ENCODE data around the gene INPP5A.
"Not testable (repeated sequence)": the region's sequence is repeated elsewhere in the genome, so short reads cannot be mapped to it uniquely, and the experiment has no call there.

INPP5A gene

DNA sequence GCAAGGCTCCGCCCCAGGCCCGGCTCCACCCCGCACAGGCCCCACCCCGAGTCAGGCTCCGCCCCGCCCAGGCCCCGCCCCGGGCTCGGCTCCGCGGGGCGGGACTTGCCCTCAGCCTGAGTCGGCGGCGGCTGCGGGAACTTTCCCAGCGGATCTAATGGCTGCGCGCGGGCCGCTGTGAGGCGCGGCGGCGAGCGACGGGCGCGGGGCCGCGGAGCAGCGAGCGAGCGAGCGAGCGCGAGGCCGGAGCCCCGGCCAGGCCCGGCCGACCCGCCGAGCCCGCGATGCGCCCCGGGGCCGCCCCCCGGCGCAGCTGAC is at the start of gene INPP5A:
Gene INPP5A (plus strand): TSS at position 104 of the 318 bp plus-strand sequence. CDS start 310 bp downstream, outside the sequence.
- Mint-ChIP-seq H3K4me1 (peaks cover 54 to 70% of the 10 kb centered on the region in 2 donors), H3K36me3 (peaks cover 12 to 22% of the 10 kb centered on the region in 2 donors), H3K4me3 (peak within 1 kb of the TSS; percentile 94 to 98), H3K27ac (peak within 1 kb of the TSS; percentile 97), H3K9me3 (no peaks in the 10 kb centered on the region), H3K27me3 (no peaks in the 10 kb centered on the region)
- ATAC-seq (replicated peaks) (peak; percentile 80 to 89), DNase-seq (no peak)

GRCh38 chr10:132488231-132488821 is 49.3 kb upstream of the INPP5A start:
- no peak overlapping the region for H3K4me3 Mint-ChIP-seq
- H3K27ac Mint-ChIP-seq = no peak overlapping the region
- H3K9me3 Mint-ChIP-seq = peaks cover 0 to 2% of the 10 kb centered on the region in 2 donors
- H3K4me1 Mint-ChIP-seq = no peaks in the 10 kb centered on the region
- peaks cover 0 to 5% of the 10 kb centered on the region in 2 donors for H3K27me3 Mint-ChIP-seq
- H3K36me3 Mint-ChIP-seq = no peaks in the 10 kb centered on the region
- ATAC-seq (replicated peaks) (no peak), DNase-seq (no peak)

- H3K27me3 Mint-ChIP-seq = peaks cover 2 to 10% of the 10 kb centered on the region in 2 donors
- DNase-seq (no peak), ATAC-seq (replicated peaks) (no peak)
- no peaks in the 10 kb centered on the region for H3K4me1 Mint-ChIP-seq
- no peaks in the 10 kb centered on the region for H3K36me3 Mint-ChIP-seq
- no peak overlapping the region for H3K4me3 Mint-ChIP-seq
- no peak overlapping the region for H3K27ac Mint-ChIP-seq
- peaks cover 0 to 2% of the 10 kb centered on the region in 2 donors for H3K9me3 Mint-ChIP-seq
These were observed 48.4 kb upstream of the INPP5A start for GRCh38 chr10:132489053-132489703.

- H3K9me3 Mint-ChIP-seq = peaks cover 0 to 2% of the 10 kb centered on the region in 2 donors
- H3K4me3 Mint-ChIP-seq = no peak overlapping the region
- H3K27me3 Mint-ChIP-seq = peaks cover 10 to 16% of the 10 kb centered on the region in 2 donors
- no peaks in the 10 kb centered on the region for H3K4me1 Mint-ChIP-seq
- no peaks in the 10 kb centered on the region for H3K36me3 Mint-ChIP-seq
- ATAC-seq (replicated peaks) = no peak
- DNase-seq = no peak
- no peak overlapping the region for H3K27ac Mint-ChIP-seq
These were observed 47.7 kb upstream of the INPP5A start for GRCh38 chr10:132489704-132490534.

DNA sequence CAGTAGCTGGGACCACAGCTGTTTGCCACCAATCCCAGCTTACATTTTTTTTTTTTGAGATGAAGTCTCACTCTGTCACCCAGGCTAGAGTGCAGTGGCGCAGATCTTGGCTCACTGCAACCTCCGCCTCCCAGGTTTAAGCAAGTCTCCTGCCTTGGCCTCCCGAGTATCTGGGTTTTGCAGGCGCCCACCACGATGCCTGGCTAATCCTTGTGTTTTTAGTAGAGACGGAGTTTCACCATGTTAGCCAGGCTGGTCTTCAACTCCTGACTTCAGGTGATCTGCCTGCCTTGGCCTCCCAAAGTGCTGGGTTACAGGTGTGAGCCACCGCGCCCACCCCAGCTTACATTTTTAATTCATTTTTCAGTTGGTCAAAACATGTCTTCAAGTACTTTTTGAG is 46.1 kb upstream of the INPP5A start:
- not testable (repeated sequence) for H3K9me3 Mint-ChIP-seq; H3K4me1 Mint-ChIP-seq; H3K4me3 Mint-ChIP-seq; H3K27ac Mint-ChIP-seq; H3K36me3 Mint-ChIP-seq; DNase-seq; ATAC-seq (replicated peaks)
- H3K27me3 Mint-ChIP-seq = peaks cover 15 to 19% of the 10 kb centered on the region in 2 donors

GRCh38 chr10:132492323-132493025 is 45.1 kb upstream of the INPP5A start:
- no peak overlapping the region for H3K4me3 Mint-ChIP-seq
- H3K36me3 Mint-ChIP-seq = no peaks in the 10 kb centered on the region
- peaks cover 0 to 5% of the 10 kb centered on the region in 2 donors for H3K4me1 Mint-ChIP-seq
- peaks cover 0 to 2% of the 10 kb centered on the region in 2 donors for H3K9me3 Mint-ChIP-seq
- H3K27me3 Mint-ChIP-seq = peaks cover 21 to 25% of the 10 kb centered on the region in 2 donors
- ATAC-seq (replicated peaks) = no peak
- no peak overlapping the region for H3K27ac Mint-ChIP-seq
- no peak for DNase-seq

DNA sequence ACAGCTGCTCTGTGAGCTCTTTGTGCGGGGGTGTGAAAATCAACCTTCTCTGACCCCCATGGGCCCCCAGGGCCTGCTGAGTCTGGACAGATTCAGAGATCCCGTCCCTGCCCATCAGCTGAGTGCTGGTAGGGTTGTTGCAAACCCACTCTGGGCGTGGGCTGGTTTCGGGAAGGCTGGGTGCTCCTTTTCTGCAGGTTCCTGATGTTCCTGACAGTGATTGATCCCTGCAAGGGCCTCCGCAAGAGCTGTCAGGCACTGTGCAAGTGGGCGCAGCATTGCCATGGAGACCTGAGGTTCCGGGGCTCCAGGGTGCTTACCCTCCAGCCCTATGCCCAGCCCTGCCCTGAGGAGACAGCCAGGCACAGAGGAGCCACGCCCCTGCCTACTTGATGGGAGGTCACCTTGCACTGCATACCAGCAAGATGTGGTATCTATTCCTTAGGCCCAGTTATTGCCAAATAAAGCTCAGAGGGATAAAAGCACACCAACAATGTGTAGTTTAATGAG is 44.3 kb upstream of the INPP5A start:
- DNase-seq = no peak
- Mint-ChIP-seq H3K9me3 (peaks cover 0 to 2% of the 10 kb centered on the region in 2 donors), H3K27me3 (peaks cover 23 to 26% of the 10 kb centered on the region in 2 donors), H3K36me3 (no peaks in the 10 kb centered on the region), H3K4me3 (no peak overlapping the region), H3K4me1 (peaks cover 0 to 5% of the 10 kb centered on the region in 2 donors), H3K27ac (no peak overlapping the region)
- no peak for ATAC-seq (replicated peaks)

GRCh38 chr10:132493756-132494290 is 43.8 kb upstream of the INPP5A start:
- Mint-ChIP-seq H3K27ac (no peak overlapping the region), H3K4me1 (peaks cover 2 to 5% of the 10 kb centered on the region in 2 donors), H3K36me3 (no peaks in the 10 kb centered on the region), H3K9me3 (peaks cover 0 to 2% of the 10 kb centered on the region in 2 donors), H3K27me3 (peaks cover 28 to 29% of the 10 kb centered on the region in 2 donors), H3K4me3 (no peak overlapping the region)
- ATAC-seq (replicated peaks) (no peak), DNase-seq (no peak)

DNA sequence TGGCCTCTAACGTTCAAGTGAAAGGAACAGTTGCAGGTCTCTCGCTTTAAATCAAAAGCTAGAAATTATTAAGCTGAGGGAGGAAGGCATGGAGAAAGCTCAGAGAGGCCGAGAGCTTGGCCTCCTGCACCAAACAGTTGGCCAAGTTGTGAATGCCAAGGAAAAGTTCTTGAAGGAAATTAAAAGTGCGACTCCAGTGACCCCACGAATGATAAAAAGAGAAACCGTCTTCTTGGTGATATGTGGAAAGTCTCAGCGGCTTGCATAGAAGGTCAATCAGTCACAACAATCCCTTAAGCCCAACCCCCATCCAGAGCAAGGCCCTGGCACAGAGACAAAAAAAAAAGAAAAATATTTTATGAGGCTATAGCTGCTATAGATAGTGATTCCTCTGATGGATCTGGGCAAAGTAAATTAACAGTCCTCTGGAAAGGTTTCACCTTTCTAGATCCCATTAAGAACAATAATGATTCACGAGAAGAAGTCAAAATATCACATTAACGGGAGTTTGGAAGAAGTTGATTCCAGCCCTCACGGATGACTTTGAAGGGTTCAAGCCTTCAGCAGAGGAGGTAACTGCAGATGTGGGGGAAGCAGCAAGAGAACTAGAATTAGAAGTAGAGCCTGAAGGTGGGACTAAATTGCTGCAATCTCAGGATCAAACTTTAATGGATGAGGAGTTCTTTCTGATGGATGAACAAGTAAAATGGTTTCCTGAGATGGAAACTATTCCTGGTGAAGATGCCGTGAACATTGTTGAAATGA is 42.5 kb upstream of the INPP5A start:
- H3K4me3 Mint-ChIP-seq = no peak overlapping the region
- H3K9me3 Mint-ChIP-seq = peaks cover 0 to 2% of the 10 kb centered on the region in 2 donors
- H3K27ac Mint-ChIP-seq = no peak overlapping the region
- DNase-seq = no peak
- H3K4me1 Mint-ChIP-seq = peaks cover 2 to 5% of the 10 kb centered on the region in 2 donors
- H3K27me3 Mint-ChIP-seq = peaks cover 32 to 36% of the 10 kb centered on the region in 2 donors
- no peaks in the 10 kb centered on the region for H3K36me3 Mint-ChIP-seq
- no peak for ATAC-seq (replicated peaks)

GRCh38 chr10:132496360-132497062 is 41.1 kb upstream of the INPP5A start:
- H3K36me3 Mint-ChIP-seq = no peaks in the 10 kb centered on the region
- ATAC-seq (replicated peaks) (no peak), DNase-seq (no peak)
- no peak overlapping the region for H3K4me3 Mint-ChIP-seq
- H3K27ac Mint-ChIP-seq = no peak overlapping the region
- peaks cover 2 to 5% of the 10 kb centered on the region in 2 donors for H3K4me1 Mint-ChIP-seq
- H3K27me3 Mint-ChIP-seq = peaks cover 41 to 42% of the 10 kb centered on the region in 2 donors
- H3K9me3 Mint-ChIP-seq = no peaks in the 10 kb centered on the region

GRCh38 chr10:132497063-132497680 is 40.4 kb upstream of the INPP5A start:
- Mint-ChIP-seq H3K4me3 (no peak overlapping the region), H3K27me3 (peaks cover 41 to 42% of the 10 kb centered on the region in 2 donors), H3K27ac (no peak overlapping the region), H3K36me3 (no peaks in the 10 kb centered on the region), H3K4me1 (peaks cover 2 to 5% of the 10 kb centered on the region in 2 donors), H3K9me3 (no peaks in the 10 kb centered on the region)
- no peak for DNase-seq
- peak; percentile 55 to 61 for ATAC-seq (replicated peaks)

- Mint-ChIP-seq H3K9me3 (no peaks in the 10 kb centered on the region), H3K27me3 (peaks cover 36 to 42% of the 10 kb centered on the region in 2 donors), H3K27ac (no peak overlapping the region), H3K36me3 (no peaks in the 10 kb centered on the region), H3K4me3 (no peak overlapping the region), H3K4me1 (peaks cover 2 to 5% of the 10 kb centered on the region in 2 donors)
- ATAC-seq (replicated peaks) = no peak
- no peak for DNase-seq
These were observed 39.6 kb upstream of the INPP5A start for GRCh38 chr10:132497861-132498561.
